AG09309 (cell line): ENCODE data around the gene PIPOX.

Experiments used
- DNase-seq: peaks from one replicate; pipeline ENCODE4 v3.0.0-alpha.2; 2010; ENCODE audit warnings: low read depth
- H3K4me3 ChIP-seq: 2 replicates; pipeline ENCODE4 v1.5.1; 2011; ENCODE audit warnings: mild to moderate bottlenecking, low read depth, low read length, moderate library complexity; ENCODE audit not compliant: control insufficient read depth
- CTCF ChIP-seq: IDR thresholded peaks from 2 replicates; pipeline ENCODE4 v1.5.1; 2011; ENCODE audit warnings: mild to moderate bottlenecking, low read depth, low read length, inconsistent platforms; ENCODE audit not compliant: insufficient read depth, control insufficient read depth; ENCODE audit errors: missing control alignments

PIPOX gene

GRCh38 chr17:29018788-29019474 is 24.0 kb upstream of the PIPOX start:
- TF ChIP-seq CTCF: no peak
- DNase-seq: no peak
- H3K4me3 ChIP-seq: no peak overlapping the region

GRCh38 chr17:29019475-29020181 is 23.3 kb upstream of the PIPOX start:
- no peak overlapping the region for H3K4me3 ChIP-seq
- no peak for DNase-seq
- TF ChIP-seq CTCF: no peak

DNA sequence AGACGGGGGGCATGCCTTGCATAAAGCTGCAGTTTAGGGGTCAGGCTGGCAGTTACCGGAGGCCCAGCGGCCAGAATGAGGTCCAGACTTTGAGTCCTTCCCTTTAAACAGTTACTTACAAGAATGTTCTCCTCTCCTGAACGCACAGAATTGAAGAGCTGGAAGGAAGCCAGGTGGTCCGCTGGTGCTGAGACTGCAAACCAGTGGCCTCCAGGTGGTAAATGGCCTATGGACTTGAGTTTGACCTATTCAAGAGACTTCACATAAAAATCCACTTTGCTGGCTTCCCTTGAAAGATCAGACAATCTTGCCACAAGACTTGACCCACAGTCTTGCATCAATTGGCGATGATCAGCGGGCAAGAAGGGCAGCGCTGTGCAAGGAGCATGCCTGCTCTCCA is 22.4 kb upstream of the PIPOX start:
- no peak for DNase-seq
- TF ChIP-seq CTCF: no peak
- no peak overlapping the region for H3K4me3 ChIP-seq

DNA sequence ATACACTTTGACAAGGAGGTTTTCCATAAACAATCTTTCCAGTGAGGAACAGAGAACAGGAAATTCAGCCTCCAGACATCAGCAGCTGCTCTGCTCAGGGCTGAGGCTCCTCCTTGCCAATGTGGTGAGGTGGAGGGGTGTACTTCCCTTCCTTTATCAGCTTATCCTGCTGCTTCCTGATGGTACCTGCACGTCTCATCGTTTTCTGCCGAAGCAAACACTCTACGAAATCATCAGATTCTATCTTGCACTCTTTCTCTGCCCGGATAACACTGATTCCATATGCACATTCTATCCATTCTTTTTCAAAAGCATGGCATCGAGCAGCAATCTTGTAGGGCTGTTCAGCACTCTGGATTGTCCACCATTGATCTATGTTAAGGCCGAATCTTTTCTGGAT is 21.7 kb upstream of the PIPOX start:
- DNase-seq: no peak
- no peak overlapping the region for H3K4me3 ChIP-seq
- no peak for TF ChIP-seq CTCF

GRCh38 chr17:29022074-29022473 is 20.9 kb upstream of the PIPOX start:
- no peak for TF ChIP-seq CTCF
- no peak overlapping the region for H3K4me3 ChIP-seq
- DNase-seq: no peak

DNA sequence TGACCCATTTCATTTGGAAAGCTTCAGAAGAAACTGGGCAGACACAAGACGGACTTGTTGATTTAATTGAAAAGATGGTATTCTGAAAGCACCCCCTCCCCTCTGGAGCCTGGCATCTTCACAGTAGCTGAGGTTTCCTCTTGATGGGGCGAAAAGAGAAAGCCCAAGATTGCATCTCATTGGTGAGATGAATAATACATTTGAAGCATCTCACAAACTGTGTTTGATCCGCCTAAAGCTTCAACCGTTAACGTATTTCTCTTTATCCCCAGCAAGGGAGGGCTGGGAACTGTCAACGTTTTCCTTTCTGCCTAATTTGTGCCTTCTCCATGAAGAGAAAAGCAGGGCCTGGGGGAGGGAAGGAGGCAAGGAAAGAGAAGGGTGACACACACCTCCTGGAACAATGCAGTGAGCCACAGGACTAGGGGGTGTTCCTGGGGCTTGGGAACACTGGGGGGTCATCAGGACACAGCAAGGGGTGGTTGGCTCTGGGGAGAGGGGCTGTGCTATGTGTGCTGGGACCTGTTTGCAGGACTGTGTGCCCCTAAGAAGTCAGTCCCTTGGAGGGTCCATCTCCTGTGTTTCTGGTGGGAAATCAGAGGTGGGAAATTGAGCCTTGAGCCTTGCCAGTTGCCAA is 18.5 kb upstream of the PIPOX start:
- no peak overlapping the region for H3K4me3 ChIP-seq
- no peak for DNase-seq
- TF ChIP-seq CTCF: no peak
